ENCODE results near the gene ARHGEF33.

Gene ARHGEF33

GRCh38 chr2:38968021-38968420 lies 78.3 kb downstream of the ARHGEF33 start:
- no peak for DNase-seq (ENCODE audit: low read depth in 1 of 2, low spot score in 1 of 2)
- TF ChIP-seq REST (IDR thresholded peaks at IDR 0.05; ENCODE audit: insufficient replicate concordance, low read depth) (no peak), CTCF (IDR thresholded peaks at IDR 0.05; ENCODE audit: insufficient read depth, low read length) (no peak), POLR2AphosphoS5 (IDR thresholded peaks at IDR 0.05; ENCODE audit: low read depth) (no peak), SPI1 (IDR thresholded peaks at IDR 0.05; ENCODE audit: borderline replicate concordance, low read depth) (no peak), GABPA (IDR thresholded peaks at IDR 0.05; ENCODE audit: low read depth) (no peak)
- no peak overlapping the region for H3K27ac ChIP-seq (replicated peaks)
- no peak overlapping the region for H3K4me3 ChIP-seq (replicated peaks; ENCODE audit: insufficient read depth, low read length)
- H3K27me3 ChIP-seq (ENCODE audit: insufficient read depth, poor library complexity, severe bottlenecking) = no peaks in the 10 kb centered on the region

GRCh38 chr2:38971377-38971776 lies 81.7 kb downstream of the ARHGEF33 start:
- TF ChIP-seq SPI1 (IDR thresholded peaks at IDR 0.05; ENCODE audit: borderline replicate concordance, low read depth) = no peak
- TF ChIP-seq REST (IDR thresholded peaks at IDR 0.05; ENCODE audit: insufficient replicate concordance, low read depth) = no peak
- TF ChIP-seq CTCF (IDR thresholded peaks at IDR 0.05; ENCODE audit: insufficient read depth, low read length) = no peak
- no peak for TF ChIP-seq POLR2AphosphoS5 (IDR thresholded peaks at IDR 0.05; ENCODE audit: low read depth)
- TF ChIP-seq GABPA (IDR thresholded peaks at IDR 0.05; ENCODE audit: low read depth) = no peak
- no peak overlapping the region for H3K27ac ChIP-seq (replicated peaks)
- DNase-seq (ENCODE audit: low read depth in 1 of 2, low spot score in 1 of 2) = no peak
- no peak overlapping the region for H3K4me3 ChIP-seq (replicated peaks; ENCODE audit: insufficient read depth, low read length)
- no peaks in the 10 kb centered on the region for H3K27me3 ChIP-seq (ENCODE audit: insufficient read depth, poor library complexity, severe bottlenecking)

- no peak overlapping the region for H3K27ac ChIP-seq (replicated peaks)
- H3K4me3 ChIP-seq (replicated peaks; ENCODE audit: insufficient read depth, low read length) = no peak overlapping the region
- no peak for TF ChIP-seq SPI1 (IDR thresholded peaks at IDR 0.05; ENCODE audit: borderline replicate concordance, low read depth)
- no peak for TF ChIP-seq REST (IDR thresholded peaks at IDR 0.05; ENCODE audit: insufficient replicate concordance, low read depth)
- TF ChIP-seq POLR2AphosphoS5 (IDR thresholded peaks at IDR 0.05; ENCODE audit: low read depth) = no peak
- no peak for TF ChIP-seq CTCF (IDR thresholded peaks at IDR 0.05; ENCODE audit: insufficient read depth, low read length)
- no peak for TF ChIP-seq GABPA (IDR thresholded peaks at IDR 0.05; ENCODE audit: low read depth)
- H3K27me3 ChIP-seq (ENCODE audit: insufficient read depth, poor library complexity, severe bottlenecking) = no peaks in the 10 kb centered on the region
- DNase-seq (ENCODE audit: low read depth in 1 of 2, low spot score in 1 of 2) = no peak
Measured at GRCh38 chr2:38973266-38973665, 83.6 kb downstream of the ARHGEF33 start.

Measured in HL-60 (cell line).